ENCODE measurements around the gene SLC18A2.

The SLC18A2 gene

GRCh38 chr10:117313641-117314040 is 72.7 kb downstream of the SLC18A2 start:
- FAIRE-seq: no peak
- no peak for DNase-seq (ENCODE audit: insufficient read length, low spot score)
- TF ChIP-seq CTCF (IDR thresholded peaks at IDR 0.05; ENCODE audit: insufficient read depth, missing control alignments): no peak

DNA sequence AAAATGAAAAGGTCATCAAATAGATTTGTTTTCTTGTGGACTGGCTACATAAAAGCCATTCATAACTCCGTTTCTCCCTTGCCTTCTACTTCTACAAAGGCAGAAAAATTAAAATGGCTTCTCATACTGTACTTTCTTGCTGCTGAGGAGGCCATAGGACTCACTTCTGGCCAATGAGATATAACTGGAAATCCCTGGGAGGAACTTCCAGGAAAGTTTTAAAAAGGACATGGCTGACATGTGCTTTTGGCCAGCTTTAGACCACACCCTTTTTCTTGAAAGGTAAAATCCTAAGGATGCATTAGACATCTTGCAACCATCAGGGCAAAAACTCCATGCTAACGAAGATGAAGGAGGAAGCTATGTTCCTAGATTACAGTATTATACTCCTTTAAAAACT is 75.8 kb downstream of the SLC18A2 start:
- TF ChIP-seq CTCF (IDR thresholded peaks at IDR 0.05; ENCODE audit: insufficient read depth, missing control alignments): no peak
- FAIRE-seq (no peak), DNase-seq (ENCODE audit: insufficient read length, low spot score) (no peak)

DNA sequence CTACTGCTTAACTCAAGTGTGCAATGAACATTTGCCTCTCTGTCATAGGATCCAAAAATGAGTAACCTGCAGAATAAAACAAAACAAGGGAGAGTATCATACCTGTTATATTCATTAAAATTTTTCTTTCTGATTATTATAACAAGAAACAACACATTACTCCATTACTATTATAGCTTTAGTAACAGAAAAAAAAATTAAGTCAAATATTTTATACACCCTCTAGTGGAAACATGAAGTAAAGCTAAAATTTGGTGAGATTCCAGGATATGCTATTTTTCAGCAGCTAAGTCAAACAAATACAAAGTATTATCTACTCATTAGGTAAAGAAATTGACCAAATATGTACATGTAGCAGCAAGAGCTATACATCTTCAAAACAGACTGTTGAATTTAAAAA is 78.0 kb downstream of the SLC18A2 start:
- DNase-seq (ENCODE audit: insufficient read length, low spot score) (no peak), FAIRE-seq (no peak)
- TF ChIP-seq CTCF (IDR thresholded peaks at IDR 0.05; ENCODE audit: insufficient read depth, missing control alignments): peak; percentile 12

DNA sequence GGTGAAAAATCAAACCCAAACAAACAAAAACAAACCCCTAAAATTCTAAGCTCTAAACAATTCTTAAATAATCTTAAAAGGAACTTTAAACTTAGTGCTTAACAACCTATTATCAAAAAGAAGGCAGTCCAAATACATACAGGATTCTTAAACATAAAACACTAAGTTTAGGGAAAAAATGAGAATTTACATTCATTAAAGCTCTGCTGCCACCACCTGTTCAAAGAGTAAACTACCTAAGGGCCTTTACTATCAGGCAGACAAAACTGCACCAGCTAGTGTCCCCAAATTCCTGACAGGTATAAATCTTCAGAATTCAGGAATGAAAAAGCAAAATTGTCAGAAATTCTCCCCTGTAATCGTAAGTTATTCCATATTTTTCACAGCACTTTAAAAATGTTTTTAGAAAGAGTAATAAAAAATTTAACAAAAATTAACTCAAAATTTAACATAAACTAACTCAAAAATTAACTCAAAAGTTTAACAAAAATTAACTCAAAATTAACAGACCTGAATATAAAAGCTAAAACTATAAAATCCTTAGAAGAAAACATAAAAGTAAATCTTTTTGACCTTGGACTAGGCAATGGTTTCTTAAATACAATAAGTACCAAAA is 79.2 kb downstream of the SLC18A2 start:
- no peak for FAIRE-seq
- TF ChIP-seq CTCF (IDR thresholded peaks at IDR 0.05; ENCODE audit: insufficient read depth, missing control alignments): peak; percentile 49
- no peak for DNase-seq (ENCODE audit: insufficient read length, low spot score)

DNA sequence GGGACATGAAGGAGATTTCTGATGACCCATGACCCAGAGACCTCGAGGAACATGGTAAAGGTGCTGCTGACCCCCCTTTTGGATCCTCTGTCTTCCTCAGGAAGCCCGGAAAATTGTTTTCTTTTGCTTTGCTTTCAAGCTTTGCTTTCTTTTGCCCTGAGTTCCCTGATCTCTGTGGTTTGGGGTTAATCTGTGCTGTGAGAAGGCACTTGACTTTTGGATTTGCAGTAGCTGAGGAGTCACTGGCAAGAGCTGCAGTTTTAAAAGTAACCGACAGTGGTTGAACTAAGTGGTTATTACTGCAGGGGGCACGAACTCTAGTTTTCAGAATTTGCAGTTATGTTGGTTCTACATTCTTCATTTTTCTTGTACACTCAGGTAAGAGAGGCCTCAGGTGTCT is 81.3 kb downstream of the SLC18A2 start:
- FAIRE-seq: no peak
- no peak for TF ChIP-seq CTCF (IDR thresholded peaks at IDR 0.05; ENCODE audit: insufficient read depth, missing control alignments)
- no peak for DNase-seq (ENCODE audit: insufficient read length, low spot score)

GRCh38 chr10:117324367-117324766 is 83.5 kb downstream of the SLC18A2 start:
- no peak for DNase-seq (ENCODE audit: insufficient read length, low spot score)
- FAIRE-seq: no peak

More at GRCh38 chr10:117324367-117324766, 83.5 kb downstream of the SLC18A2 start:
- TF ChIP-seq CTCF (IDR thresholded peaks at IDR 0.05; ENCODE audit: insufficient read depth, missing control alignments): no peak

Measured in D721Med (cell line).